Aorta (tissue), 5 donors: ENCODE measurements around the gene BDKRB2. TPM values are rescaled to one million over a fixed set of nuclear protein-coding genes. Genes with fewer than 3 reads are reported as not detected.

Experiments
- ATAC-seq: fragments of 200-7000 bp; cut with Tn5 transposase; one replicate; pipeline ENCODE4 v1.9.1; 2022; ENCODE audit warnings: moderate library complexity; ENCODE audit not compliant: low FRiP score
- DNase-seq, 2 donors: peaks; one replicate each; pipeline ENCODE4 v3.0.0-alpha.2; 2020
- H3K27ac ChIP-seq, 2 donors: one replicate each; pipeline ENCODE4 v1.5.1; 2013; ENCODE audit warnings: low read length in 2 of 2, mild to moderate bottlenecking in 2 of 2, moderate library complexity in 2 of 2, control low read depth in 1 of 2, inconsistent platforms in 1 of 2, low read depth in 1 of 2
- H3K27me3 ChIP-seq, 2 donors: one replicate each; pipeline ENCODE4 v1.6.1; 2013; ENCODE audit warnings: control low read depth in 1 of 2, low read length in 1 of 2, mild to moderate bottlenecking in 1 of 2, moderate library complexity in 1 of 2; ENCODE audit not compliant: insufficient read depth in 2 of 2, control insufficient read depth in 1 of 2
- H3K36me3 ChIP-seq, 2 donors: one replicate each; pipeline ENCODE4 v1.6.1; 2013; ENCODE audit warnings: control low read depth in 1 of 2, low read length in 1 of 2, mild to moderate bottlenecking in 1 of 2; ENCODE audit not compliant: insufficient read depth in 2 of 2, control insufficient read depth in 1 of 2
- H3K4me1 ChIP-seq, 2 donors: one replicate each; pipeline ENCODE4 v1.6.1; 2013; ENCODE audit warnings: low read length in 2 of 2, control low read depth in 1 of 2, mild to moderate bottlenecking in 1 of 2, moderate library complexity in 1 of 2; ENCODE audit not compliant: insufficient read depth in 2 of 2, control insufficient read depth in 1 of 2
- H3K4me3 ChIP-seq, 2 donors: one replicate each; pipeline ENCODE4 v1.5.1; 2013; ENCODE audit warnings: low read length in 2 of 2, control low read depth in 1 of 2, mild to moderate bottlenecking in 1 of 2
- H3K9me3 ChIP-seq: one replicate; pipeline ENCODE4 v1.6.1; 2013; ENCODE audit warnings: mild to moderate bottlenecking, low read length; ENCODE audit not compliant: control insufficient read depth
- WGBS, 2 donors: extraction: QIAGEN DNeasy Blood & Tissue Kit; methylation state at CpG; one replicate each; pipeline ENCODE4 v1.1.7; 2013; 5-methylcytosine and 5-hydroxymethylcytosine counted together
- intact Hi-C, 2 donors: fragments of 100-400 bp; cut with DNase I; formaldehyde crosslinking; loops; one replicate each; pipeline versions ENCODE4 v1.14.2 to v1.15.0; 2022
- polyA plus RNA-seq, 2 donors: library from polyadenylated mRNA; stranded (reverse); fragments of 200-250 nt; gene quantifications; one replicate each; pipeline ENCODE4 v1.2.3, GENCODE V29; 2013
- total RNA-seq, 2 donors: library from RNA; stranded (reverse); fragmentation: NEBNext Ultra II Directional; extraction: Animal tissue kit (Norgen Biotek cat#: 25700); gene quantifications; one replicate each; pipeline ENCODE4 v1.2.1, GENCODE V29; 2021
- donor health status: healthy with polysubstance abuse.
- donor health status: Bipolar disorder and iron deficiency.
- donor health status: DM: no; HTN: no; CAD: no.
- donor health status: DM: no; HTN: no; CAD: no.
- donor health status: DM: yes; HTN: yes; CAD: no.

BDKRB2 gene
- total and polyA plus RNA-seq, 4 donors = 5.2 to 12.2 TPM; not detected in 2

DNA sequence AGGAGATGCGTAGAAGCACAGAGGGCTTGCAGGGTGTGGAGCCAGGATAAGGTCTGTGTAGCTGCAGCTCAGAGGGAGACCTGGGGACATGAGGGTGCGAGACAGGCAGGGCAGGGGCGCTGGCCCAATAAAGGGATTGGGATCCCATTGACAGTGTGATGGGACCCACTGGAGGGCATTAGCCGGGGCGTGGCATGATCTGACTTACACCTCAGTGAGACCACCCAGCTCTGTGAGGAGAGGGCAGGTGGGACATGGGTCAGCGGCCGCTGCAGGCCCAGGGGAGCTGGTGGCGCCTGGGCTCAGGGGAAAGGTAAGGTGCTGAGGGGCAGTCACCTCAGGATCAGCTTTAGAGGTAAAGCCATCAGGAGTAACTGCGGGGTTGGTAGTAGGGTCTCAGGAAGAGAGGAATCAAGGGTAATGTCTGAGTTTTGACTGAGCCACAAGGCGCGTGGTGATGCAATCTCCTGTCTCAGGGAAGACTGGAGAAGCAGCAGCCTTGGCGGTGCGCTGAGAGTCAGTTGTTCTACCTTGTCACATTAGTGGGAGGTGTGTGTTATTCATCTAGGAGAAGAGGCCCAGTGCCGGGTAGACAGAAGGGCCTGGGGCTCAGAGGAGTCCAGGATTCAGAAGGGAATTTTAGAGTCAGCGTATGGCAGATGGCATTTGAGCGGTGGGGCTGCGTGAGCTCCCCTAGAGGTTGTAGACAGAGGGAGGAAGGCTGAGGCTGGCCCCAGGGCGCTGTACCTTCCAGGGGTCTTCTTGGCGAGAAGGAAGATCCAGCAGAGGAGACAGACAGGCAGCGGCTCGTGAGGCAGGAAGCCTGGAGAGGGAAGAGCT lies 30.8 kb upstream of the BDKRB2 start:
- H3K4me3 ChIP-seq = no peak overlapping the region
- no peak for DNase-seq
- 88 to 90% methylated on average over 21 of the region's 21 CpGs for WGBS, 2 donors
- H3K27ac ChIP-seq = no peak overlapping the region
- no peaks in the 10 kb centered on the region for H3K9me3 ChIP-seq
- H3K27me3 ChIP-seq = no peaks in the 10 kb centered on the region
- intact Hi-C loops = no loop called here
- no peaks in the 10 kb centered on the region for H3K4me1 ChIP-seq
- no peak for ATAC-seq
- H3K36me3 ChIP-seq = no peaks in the 10 kb centered on the region

DNA sequence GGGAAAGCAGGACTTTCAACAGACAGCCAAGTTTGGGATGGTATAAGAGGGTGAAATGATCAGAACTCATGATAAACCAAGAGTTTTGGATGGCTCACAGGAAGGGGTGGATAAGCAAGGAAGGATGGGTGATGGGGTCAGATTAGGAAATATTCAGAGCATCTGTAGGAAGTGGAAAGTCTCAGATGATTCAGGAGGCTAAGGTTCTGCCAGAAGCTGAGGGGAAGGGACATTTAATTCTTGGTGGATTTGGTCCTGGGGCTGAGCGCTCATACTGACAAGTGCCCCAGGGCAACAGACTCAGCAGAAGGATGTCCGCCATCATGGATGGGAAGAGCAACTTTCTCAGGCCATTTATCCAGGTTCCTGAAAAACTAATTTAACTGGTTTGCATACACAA lies 28.4 kb upstream of the BDKRB2 start:
- ATAC-seq (peak; percentile 53), DNase-seq (no peak)
- Histone ChIP-seq H3K9me3 (no peaks in the 10 kb centered on the region), H3K4me1 (no peaks in the 10 kb centered on the region), H3K27me3 (no peaks in the 10 kb centered on the region), H3K27ac (no peak overlapping the region), H3K4me3 (no peak overlapping the region), H3K36me3 (no peaks in the 10 kb centered on the region)
- WGBS, 2 donors = 88 to 91% methylated on average over 2 of the region's 2 CpGs
- intact Hi-C loops = no loop called here

GRCh38 chr14:96176811-96177211 lies 27.8 kb upstream of the BDKRB2 start:
- no peak overlapping the region for H3K27ac ChIP-seq
- no peaks in the 10 kb centered on the region for H3K36me3 ChIP-seq
- intact Hi-C loops = no loop called here
- ATAC-seq (peak; percentile 49), DNase-seq (no peak)
- no peaks in the 10 kb centered on the region for H3K27me3 ChIP-seq
- 13 to 14% methylated on average over 8 of the region's 8 CpGs for WGBS, 2 donors
- no peaks in the 10 kb centered on the region for H3K4me1 ChIP-seq
- no peak overlapping the region for H3K4me3 ChIP-seq
- H3K9me3 ChIP-seq = no peaks in the 10 kb centered on the region

DNA sequence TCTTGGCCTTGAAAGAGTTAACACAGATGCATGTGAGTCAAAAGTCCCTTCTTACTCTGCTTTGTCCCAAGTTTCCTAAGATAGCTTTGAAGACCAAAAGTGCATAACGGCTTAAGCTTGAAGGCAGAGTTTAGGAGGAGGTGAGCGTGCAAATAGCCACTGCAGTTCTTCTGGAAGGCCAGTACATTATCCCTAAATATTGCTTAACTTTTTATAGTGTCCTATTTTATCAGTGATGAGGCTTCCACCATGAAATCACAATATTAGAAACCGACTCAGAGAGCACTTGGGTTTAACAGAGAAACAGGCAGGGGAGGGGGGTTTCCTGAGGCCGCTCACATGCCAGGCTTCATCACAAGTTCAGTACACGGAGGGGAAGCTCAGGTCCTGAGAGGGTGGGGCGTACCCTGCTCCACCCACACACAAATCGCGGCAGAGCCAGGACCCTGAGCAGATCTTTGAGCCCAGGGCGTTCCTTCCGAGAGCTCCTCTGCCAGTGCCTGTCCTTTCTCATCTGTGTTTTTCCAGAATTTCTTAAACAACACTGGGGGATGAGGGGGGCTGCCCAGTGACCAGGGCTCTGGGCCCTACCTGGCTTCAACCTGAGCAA lies 26.8 kb upstream of the BDKRB2 start:
- Histone ChIP-seq H3K4me1 (no peaks in the 10 kb centered on the region), H3K27me3 (no peaks in the 10 kb centered on the region), H3K9me3 (no peaks in the 10 kb centered on the region), H3K36me3 (no peaks in the 10 kb centered on the region), H3K27ac (no peak overlapping the region), H3K4me3 (no peak overlapping the region)
- WGBS, 2 donors = 33 to 36% methylated on average over 10 of the region's 10 CpGs
- peak; percentile 45 for ATAC-seq
- no peak for DNase-seq
- intact Hi-C loops = no loop called here

DNA sequence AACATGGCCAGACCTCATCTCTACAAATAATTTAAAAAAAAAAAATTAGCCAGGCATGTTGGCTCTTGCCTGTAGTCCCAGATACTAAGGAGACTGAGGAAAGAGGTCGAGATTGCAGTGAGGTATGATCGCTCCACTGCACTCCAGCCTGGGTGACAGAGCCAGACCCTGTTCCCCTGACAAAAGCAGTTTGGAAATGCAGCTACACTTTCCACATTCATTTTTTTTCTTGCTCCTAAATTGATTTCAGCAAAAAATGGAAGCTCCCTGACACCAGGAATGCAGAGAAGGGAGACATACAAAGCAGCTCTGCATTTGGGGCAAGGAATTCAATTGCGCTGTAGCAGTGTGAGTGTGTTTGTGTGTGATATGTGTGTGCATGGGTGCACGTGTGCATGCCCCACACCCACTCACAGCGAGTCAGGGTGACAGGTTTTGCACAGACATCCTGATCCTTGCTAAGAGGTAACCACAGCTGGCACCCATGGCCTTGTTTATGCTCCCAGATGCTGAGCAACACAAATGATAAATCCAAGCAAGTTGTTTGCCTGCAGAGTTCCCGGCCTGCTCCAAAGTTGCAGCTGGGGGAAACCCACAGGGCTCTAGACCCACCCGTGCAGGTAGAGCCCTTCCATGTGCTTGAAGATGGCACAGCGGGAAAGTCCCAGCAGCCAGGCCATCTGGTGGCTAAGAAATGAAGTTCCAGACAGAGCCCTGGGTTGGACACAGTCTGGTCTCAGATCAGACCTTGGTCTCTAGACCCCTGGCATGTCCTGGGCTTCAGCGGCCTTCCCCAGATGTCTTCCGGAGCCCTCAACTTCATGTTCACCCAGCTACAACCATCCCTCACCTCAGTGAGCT lies 25.9 kb upstream of the BDKRB2 start:
- H3K27ac ChIP-seq = no peak overlapping the region
- no peak for ATAC-seq
- WGBS, 2 donors = 80 to 82% methylated on average over 10 of the region's 10 CpGs

DNA sequence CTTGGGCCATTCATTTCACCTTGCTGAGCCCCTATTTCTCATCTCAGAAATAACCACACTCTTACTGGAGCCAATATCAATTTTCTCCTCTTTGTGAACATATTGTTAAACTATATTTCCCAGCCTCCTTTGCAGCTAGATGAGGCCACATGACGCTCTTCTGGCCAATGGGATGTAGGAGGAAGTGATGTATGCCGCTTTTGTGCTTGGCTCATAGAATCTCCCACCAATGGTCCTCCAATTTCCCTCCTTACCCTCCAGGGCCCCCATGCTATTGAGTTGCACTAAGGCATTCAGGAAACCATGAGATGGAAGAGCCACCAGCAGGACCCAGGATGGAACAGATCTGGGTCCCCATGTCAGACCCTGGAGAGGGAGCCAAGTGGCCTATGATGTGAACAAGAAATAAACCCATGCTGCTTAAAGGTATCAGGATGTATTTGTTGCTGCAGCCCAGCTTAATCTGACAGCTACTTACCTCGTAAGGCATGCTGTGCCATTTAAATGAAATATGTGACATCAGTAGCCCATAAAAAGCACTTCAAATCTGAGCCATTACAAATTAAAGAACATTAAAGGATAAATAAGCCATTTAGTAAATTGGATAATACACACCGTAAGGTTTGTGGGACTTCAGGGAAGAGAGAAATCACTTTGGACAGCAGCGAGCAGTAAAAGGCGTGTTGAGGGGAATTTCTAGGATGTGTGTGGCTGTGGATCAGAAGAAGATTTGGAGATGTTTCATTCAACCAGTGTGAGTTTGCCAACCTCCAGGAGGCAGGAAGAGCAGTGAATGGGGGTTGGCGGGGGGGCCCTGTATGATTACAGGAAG lies 24.4 kb upstream of the BDKRB2 start:
- H3K27ac ChIP-seq = no peak overlapping the region
- WGBS, 2 donors = 85% methylated on average over 7 of the region's 7 CpGs
- intact Hi-C loops = no loop called here

More for the DNA sequence above, 25.9 kb upstream of the BDKRB2 start:
- no peaks in the 10 kb centered on the region for H3K36me3 ChIP-seq
- intact Hi-C loops = no loop called here
- no peaks in the 10 kb centered on the region for H3K9me3 ChIP-seq
- no peak overlapping the region for H3K4me3 ChIP-seq
- DNase-seq = peak in 1 of 2 donors; percentile 57
- no peaks in the 10 kb centered on the region for H3K4me1 ChIP-seq
- H3K27me3 ChIP-seq = no peaks in the 10 kb centered on the region

GRCh38 chr14:96181186-96182056 lies 23.2 kb upstream of the BDKRB2 start:
- ATAC-seq (no peak), DNase-seq (no peak)
- no peak overlapping the region for H3K27ac ChIP-seq
- no peaks in the 10 kb centered on the region for H3K4me1 ChIP-seq
- intact Hi-C loops = no loop called here
- WGBS, 2 donors = 88 to 89% methylated on average over 17 of the region's 17 CpGs
- no peaks in the 10 kb centered on the region for H3K27me3 ChIP-seq
- H3K36me3 ChIP-seq = no peaks in the 10 kb centered on the region
- H3K4me3 ChIP-seq = no peak overlapping the region
- no peaks in the 10 kb centered on the region for H3K9me3 ChIP-seq

More for the DNA sequence above, 24.4 kb upstream of the BDKRB2 start:
- no peaks in the 10 kb centered on the region for H3K36me3 ChIP-seq
- no peaks in the 10 kb centered on the region for H3K9me3 ChIP-seq
- H3K4me3 ChIP-seq = no peak overlapping the region
- DNase-seq (no peak), ATAC-seq (no peak)
- H3K27me3 ChIP-seq = no peaks in the 10 kb centered on the region
- H3K4me1 ChIP-seq = no peaks in the 10 kb centered on the region
